HEK293 (cell line): ENCODE measurements around the gene MYH16.

ENCODE experiments used
- CTCF ChIA-PET: fragments of 350-600 bp; formaldehyde crosslinking; extraction: SDS; loops from one replicate; lab custom pipeline; 2021; ENCODE audit warnings: antibody characterized with exemption; lab: Yijun Ruan, JAX
- POLR2A ChIA-PET: fragments of 300-600 bp; formaldehyde crosslinking; extraction: SDS; loops from one replicate; lab custom pipeline; 2020; ENCODE audit warnings: antibody characterized with exemption, inconsistent platforms; lab: Yijun Ruan, JAX
- H3K27ac ChIP-seq: fragments of 200-500 bp; sonication (Bioruptor generic); 2 replicates; pipeline ENCODE4 v1.5.1; 2014; ENCODE audit warnings: low read depth, low read length, control low read depth, inconsistent platforms; ENCODE audit errors: extremely low read depth
- H3K36me3 ChIP-seq, 2 experiments: fragments of 200-500 bp in 1 of 2; sonication (Bioruptor generic) in 1 of 2; 1 replicate in 1 of 2; 2 replicates in 1 of 2; pipeline ENCODE4 v1.5.1; 2014 to 2017; ENCODE audit warnings: inconsistent platforms in 2 of 2, low read length in 2 of 2; ENCODE audit not compliant: control insufficient read depth in 2 of 2, insufficient read depth in 1 of 2
- H3K4me1 ChIP-seq: fragments of 200-500 bp; sonication (Bioruptor generic); 2 replicates; pipeline ENCODE4 v1.5.1; 2014; ENCODE audit warnings: mild to moderate bottlenecking, low read length, inconsistent platforms; ENCODE audit not compliant: control insufficient read depth, insufficient read depth
- H3K4me3 ChIP-seq: 2 replicates; pipeline ENCODE4 v1.5.1; 2011; ENCODE audit warnings: low read depth, mild to moderate bottlenecking, control low read depth, low read length, moderate library complexity
- H3K9me3 ChIP-seq: fragments of 200-500 bp; sonication (Bioruptor generic); 2 replicates; pipeline ENCODE4 v1.5.1; 2014; ENCODE audit warnings: low read depth, low read length, inconsistent platforms; ENCODE audit not compliant: control insufficient read depth, insufficient read depth
- BCL11A ChIP-seq: fragments of 450-650 bp; formaldehyde crosslinking; IDR thresholded peaks from 2 replicates; pipeline ENCODE4 v1.5.1; 2016; ENCODE audit warnings: low read depth, missing biosample characterization, missing genetic modification characterization
- HOXA7 ChIP-seq: sonication (generic); formaldehyde crosslinking; IDR thresholded peaks from 2 replicates; pipeline ENCODE4 v1.8.1; 2022; ENCODE audit warnings: missing genetic modification reagents, borderline replicate concordance
- IKZF3 ChIP-seq: fragments of 450-650 bp; IDR thresholded peaks from 2 replicates; pipeline ENCODE4 v1.5.0; 2018; ENCODE audit warnings: missing biosample characterization, mild to moderate bottlenecking, missing genetic modification characterization, moderate library complexity
- KLF17 ChIP-seq: fragments of 450-650 bp; formaldehyde crosslinking; IDR thresholded peaks from 2 replicates; pipeline ENCODE4 v1.5.1; 2016; ENCODE audit warnings: missing biosample characterization, missing genetic modification characterization
- TRIM28 ChIP-seq: IDR thresholded peaks from 2 replicates; pipeline ENCODE4 v1.6.1; 2011; ENCODE audit warnings: low read length, control low read depth, borderline replicate concordance
- YY2 ChIP-seq: fragments of 450-650 bp; formaldehyde crosslinking; IDR thresholded peaks from 2 replicates; pipeline ENCODE4 v1.5.1; 2016; ENCODE audit warnings: missing biosample characterization, missing genetic modification characterization
- ZBTB20 ChIP-seq: fragments of 450-650 bp; formaldehyde crosslinking; IDR thresholded peaks from 2 replicates; pipeline ENCODE4 v1.5.1; 2016; ENCODE audit warnings: missing biosample characterization, missing genetic modification characterization
- ZBTB48 ChIP-seq: fragments of 450-650 bp; formaldehyde crosslinking; IDR thresholded peaks from 2 replicates; pipeline ENCODE4 v1.5.1; 2016; ENCODE audit warnings: missing biosample characterization, missing genetic modification characterization
- ZNF133 ChIP-seq: fragments of 450-650 bp; formaldehyde crosslinking; IDR thresholded peaks from 2 replicates; pipeline ENCODE4 v1.5.1; 2016; ENCODE audit warnings: missing biosample characterization, missing genetic modification characterization
- ZNF138 ChIP-seq: fragments of 450-650 bp; formaldehyde crosslinking; IDR thresholded peaks from 2 replicates; pipeline ENCODE4 v1.5.1; 2016; ENCODE audit warnings: missing biosample characterization, missing genetic modification characterization, borderline replicate concordance
- ZNF391 ChIP-seq: fragments of 450-650 bp; formaldehyde crosslinking; IDR thresholded peaks from 2 replicates; pipeline ENCODE4 v1.5.1; 2016; ENCODE audit warnings: low read depth, missing biosample characterization, missing genetic modification characterization, borderline replicate concordance
- ZNF48 ChIP-seq: fragments of 450-650 bp; formaldehyde crosslinking; IDR thresholded peaks from 2 replicates; pipeline ENCODE4 v1.5.1; 2016; ENCODE audit warnings: missing biosample characterization, missing genetic modification characterization
- ZNF518A ChIP-seq: fragments of 450-650 bp; formaldehyde crosslinking; conservative IDR thresholded peaks from 2 replicates; pipeline ENCODE4 v1.5.1; 2016; ENCODE audit warnings: low read depth, missing biosample characterization, missing genetic modification characterization
- ZNF624 ChIP-seq: fragments of 450-650 bp; formaldehyde crosslinking; IDR thresholded peaks from 2 replicates; pipeline ENCODE4 v1.5.1; 2017; ENCODE audit warnings: missing biosample characterization, missing genetic modification characterization
- ZNF654 ChIP-seq: fragments of 450-650 bp; formaldehyde crosslinking; IDR thresholded peaks from 2 replicates; pipeline ENCODE4 v1.5.1; 2016; ENCODE audit warnings: low read depth, missing biosample characterization, missing genetic modification characterization
- ZNF692 ChIP-seq: fragments of 450-650 bp; formaldehyde crosslinking; IDR thresholded peaks from 2 replicates; pipeline ENCODE4 v1.5.1; 2016; ENCODE audit warnings: missing biosample characterization, missing genetic modification characterization
- ZXDB ChIP-seq: fragments of 450-650 bp; formaldehyde crosslinking; IDR thresholded peaks from 2 replicates; pipeline ENCODE4 v1.5.1; 2016; ENCODE audit warnings: missing biosample characterization, missing genetic modification characterization
- TF ChIP-seq, protein P1 (sequence below): sonication (generic); formaldehyde crosslinking; IDR thresholded peaks from 2 replicates; pipeline ENCODE4 v1.8.1; 2022; ENCODE audit warnings: mild to moderate bottlenecking, moderate library complexity, missing genetic modification reagents

Gene MYH16

GRCh38 chr7:99272476-99273045 is at the start of gene MYH16:
Gene MYH16 (plus strand): TSS chr7:99272839.
- H3K4me1 ChIP-seq, result no peaks in the 10 kb centered on the region
- TF ChIP-seq ZNF391 (tag by site-specific recombination) (no peak), ZXDB (tag by site-specific recombination) (no peak), HOXA7 (CRISPR knock-in tag) (no peak), ZNF654 (tag by site-specific recombination) (no peak), ZNF518A (tag by site-specific recombination) (no peak), ZNF624 (tag by site-specific recombination) (no peak), IKZF3 (no peak), ZNF48 (tag by site-specific recombination) (no peak), KLF17 (tag by site-specific recombination) (no peak), ZNF692 (tag by site-specific recombination) (no peak), ZBTB20 (tag by site-specific recombination) (no peak), ZNF138 (no peak), ZNF133 (tag by site-specific recombination) (no peak), BCL11A (tag by site-specific recombination) (no peak), ZBTB48 (tag by site-specific recombination) (no peak), TRIM28 (no peak), YY2 (no peak)
- TF ChIP-seq, protein P1, sequence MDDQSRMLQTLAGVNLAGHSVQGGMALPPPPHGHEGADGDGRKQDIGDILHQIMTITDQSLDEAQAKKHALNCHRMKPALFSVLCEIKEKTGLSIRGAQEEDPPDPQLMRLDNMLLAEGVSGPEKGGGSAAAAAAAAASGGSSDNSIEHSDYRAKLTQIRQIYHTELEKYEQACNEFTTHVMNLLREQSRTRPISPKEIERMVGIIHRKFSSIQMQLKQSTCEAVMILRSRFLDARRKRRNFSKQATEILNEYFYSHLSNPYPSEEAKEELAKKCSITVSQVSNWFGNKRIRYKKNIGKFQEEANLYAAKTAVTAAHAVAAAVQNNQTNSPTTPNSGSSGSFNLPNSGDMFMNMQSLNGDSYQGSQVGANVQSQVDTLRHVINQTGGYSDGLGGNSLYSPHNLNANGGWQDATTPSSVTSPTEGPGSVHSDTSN (CRISPR knock-in tag), result no peak
- POLR2A ChIA-PET, result no interaction called here
- H3K36me3 ChIP-seq, result no peaks in the 10 kb centered on the region
- H3K9me3 ChIP-seq, result no peaks in the 10 kb centered on the region
- H3K27ac ChIP-seq, result no peak within 1 kb of the TSS
- H3K4me3 ChIP-seq, result no peak within 1 kb of the TSS
- CTCF ChIA-PET, result no interaction called here
